HepG2 (cell line): Measurements from ENCODE around the gene RUVBL1. TPM values are rescaled to one million over a fixed set of nuclear protein-coding genes. Genes with fewer than 3 reads are reported as not detected.
A peak's percentile ranks its signal among the peaks of the same experiment; 100 is the strongest.

ENCODE experiments used
- AGO1 ChIP-seq: fragments of 200-400 bp; formaldehyde crosslinking; IDR thresholded peaks from 2 replicates; pipeline ENCODE4 v1.6.1; 2017; ENCODE audit warnings: mild to moderate bottlenecking, low read depth, low read length, moderate library complexity; ENCODE audit not compliant: poor library complexity, severe bottlenecking
- FOXA1 ChIP-seq, 2 experiments: fragments of 450-650 bp in 1 of 2; sonication (generic) in 1 of 2; formaldehyde crosslinking in 1 of 2; IDR thresholded peaks; 2 replicates each; pipeline versions ENCODE4 v1.4.0 to v1.6.1; 2016 to 2020; ENCODE audit warnings: missing genetic modification reagents in 1 of 2
- FOXK2 ChIP-seq: fragments of 450-650 bp; IDR thresholded peaks from 2 replicates; pipeline ENCODE4 v1.6.1; 2016
- HNRNPL ChIP-seq: fragments of 200-400 bp; formaldehyde crosslinking; IDR thresholded peaks from 2 replicates; pipeline ENCODE4 v1.6.1; 2017; ENCODE audit warnings: mild to moderate bottlenecking, low read depth, low read length
- IRF9 ChIP-seq: sonication (generic); formaldehyde crosslinking; IDR thresholded peaks from 2 replicates; pipeline ENCODE4 v1.8.0; 2022; ENCODE audit warnings: missing genetic modification reagents, mild to moderate bottlenecking, borderline replicate concordance
- MYNN ChIP-seq: sonication (generic); formaldehyde crosslinking; IDR thresholded peaks from 2 replicates; pipeline ENCODE4 v1.4.0; 2020; ENCODE audit warnings: mild to moderate bottlenecking, low read depth, missing genetic modification reagents
- NAIF1 ChIP-seq: sonication (generic); formaldehyde crosslinking; IDR thresholded peaks from 2 replicates; pipeline ENCODE4 v1.5.0; 2020; ENCODE audit warnings: mild to moderate bottlenecking, missing genetic modification reagents, borderline replicate concordance
- NFE2L1 ChIP-seq: sonication (generic); formaldehyde crosslinking; IDR thresholded peaks from 2 replicates; pipeline ENCODE4 v1.4.0; 2020; ENCODE audit warnings: missing genetic modification reagents, mild to moderate bottlenecking, borderline replicate concordance
- NFIC ChIP-seq: IDR thresholded peaks from 2 replicates; pipeline ENCODE4 v1.6.1; 2012; ENCODE audit warnings: mild to moderate bottlenecking, low read length, inconsistent platforms
- NFRKB ChIP-seq: fragments of 450-650 bp; IDR thresholded peaks from 2 replicates; pipeline ENCODE4 v1.6.1; 2017
- PHB2 ChIP-seq: fragments of 450-650 bp; IDR thresholded peaks from 2 replicates; pipeline ENCODE4 v1.6.1; 2018; ENCODE audit not compliant: partially characterized antibody
- SOX13 ChIP-seq, 3 experiments: fragments of 450-650 bp in 1 of 3; sonication (generic) in 1 of 3; formaldehyde crosslinking in 1 of 3; IDR thresholded peaks in 2 of 3; conservative IDR thresholded peaks in 1 of 3; 2 replicates each; pipeline versions ENCODE4 v1.5.0 to v1.6.1; 2016 to 2020; ENCODE audit warnings: antibody characterized with exemption in 1 of 3, mild to moderate bottlenecking in 1 of 3, missing compliant biosample characterization in 1 of 3, missing genetic modification reagents in 1 of 3, moderate library complexity in 1 of 3
- TBX3 ChIP-seq: fragments of 450-650 bp; IDR thresholded peaks from 2 replicates; pipeline ENCODE4 v1.6.1; 2017; ENCODE audit warnings: antibody characterized with exemption, mild to moderate bottlenecking, inconsistent platforms, borderline replicate concordance
- ZBTB20 ChIP-seq: sonication (generic); formaldehyde crosslinking; IDR thresholded peaks from 2 replicates; pipeline ENCODE4 v1.8.1; 2023; ENCODE audit warnings: missing genetic modification reagents, low read depth, mild to moderate bottlenecking, borderline replicate concordance
- ZMAT3 ChIP-seq: sonication (generic); formaldehyde crosslinking; conservative IDR thresholded peaks from 2 replicates; pipeline ENCODE4 v1.7.0; 2021; ENCODE audit warnings: missing genetic modification reagents
- ZNF335 ChIP-seq: sonication (generic); formaldehyde crosslinking; IDR thresholded peaks from 2 replicates; pipeline ENCODE4 v1.4.0; 2020; ENCODE audit warnings: missing genetic modification reagents
- ZNF44 ChIP-seq: sonication (generic); formaldehyde crosslinking; IDR thresholded peaks from 2 replicates; pipeline ENCODE4 v1.5.1; 2020; ENCODE audit warnings: mild to moderate bottlenecking, missing genetic modification reagents
- ZNF549 ChIP-seq: sonication (generic); formaldehyde crosslinking; IDR thresholded peaks from 2 replicates; pipeline ENCODE4 v1.5.0; 2020; ENCODE audit warnings: missing genetic modification reagents
- ZNF644 ChIP-seq: IDR thresholded peaks from 2 replicates; pipeline ENCODE4 v1.6.1; 2016; ENCODE audit warnings: low read depth
- ZNF775 ChIP-seq: sonication (generic); formaldehyde crosslinking; IDR thresholded peaks from 2 replicates; pipeline ENCODE4 v1.4.0; 2020; ENCODE audit warnings: missing genetic modification reagents, mild to moderate bottlenecking, moderate library complexity, borderline replicate concordance
- polyA plus RNA-seq, 8 experiments: library from polyadenylated mRNA; depleted of rRNA in 3 of 8; stranded (reverse) in 7 of 8; unstranded in 1 of 8; fragments of >200 nt; fragmentation: Illumina TruSeq in 4 of 8; extraction: Trizol in 4 of 8; gene quantifications; 2 replicates each; pipeline versions ENCODE4 v1.2.1 to v1.2.3, GENCODE V29; 2011 to 2016; ENCODE audit warnings: low read depth in 4 of 8, missing spikeins in 1 of 8, mixed read lengths in 1 of 8; ENCODE audit not compliant: insufficient read depth in 1 of 8
- total RNA-seq, 5 experiments: library from RNA; depleted of rRNA; stranded (reverse); fragments of >200 nt; fragmentation: Illumina TruSeq; extraction: Trizol; gene quantifications; 2 replicates each; pipeline ENCODE4 v1.2.3, GENCODE V29; 2016; ENCODE audit warnings: low read depth in 1 of 5
- TF ChIP-seq, protein P1 (sequence below), 2 experiments: fragments of 450-650 bp in 1 of 2; sonication (generic) in 1 of 2; formaldehyde crosslinking; IDR thresholded peaks; 2 replicates each; pipeline versions ENCODE4 v1.5.0 to v1.8.0; 2020 to 2022; ENCODE audit warnings: mild to moderate bottlenecking in 1 of 2, missing genetic modification reagents in 1 of 2
- TF ChIP-seq, protein P2 (sequence below): sonication (generic); formaldehyde crosslinking; IDR thresholded peaks from 2 replicates; pipeline ENCODE4 v1.4.0; 2020; ENCODE audit warnings: mild to moderate bottlenecking, missing genetic modification reagents
- TF ChIP-seq, protein P3 (sequence below): IDR thresholded peaks from 2 replicates; pipeline ENCODE4 v1.6.1; 2016; ENCODE audit warnings: missing genetic modification reagents, missing compliant biosample characterization

Gene RUVBL1
- total and polyA plus RNA-seq, 2 of the 13 experiments (the other 11 are each of a cell fraction or from before 2014, with no cell fraction given), result 32.7 to 86.3 TPM

DNA sequence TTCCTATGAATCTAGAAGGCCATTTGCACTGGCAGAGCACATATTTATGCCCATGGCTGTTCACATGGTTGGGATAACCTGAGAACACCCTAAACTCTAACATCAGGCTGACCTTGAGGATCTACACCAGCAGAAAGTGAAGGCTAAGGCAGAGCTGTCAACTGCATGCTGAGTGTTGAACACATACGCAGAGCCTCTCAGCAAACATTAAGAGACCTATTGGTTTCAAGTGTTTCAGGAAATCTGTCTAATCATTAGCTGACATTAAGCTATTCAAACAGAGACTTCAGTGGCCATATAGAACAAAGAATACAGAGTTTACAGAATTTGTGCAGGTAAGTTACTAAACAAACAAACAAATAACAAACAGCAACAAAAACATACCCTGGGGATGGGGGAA, 87.5 kb downstream of the RUVBL1 start (continued):
- TF ChIP-seq ZNF775 (no peak), AGO1 (no peak), ZBTB20 (CRISPR knock-in tag) (0 out of 2 replicates have a peak, but pooled peaks have one; percentile 30), NFRKB (no peak), ZNF644 (CRISPR knock-in tag) (no peak), NAIF1 (CRISPR knock-in tag) (no peak), IRF9 (CRISPR knock-in tag) (no peak), TBX3 (peak; percentile 50; the same call in 1 of the 2 replicates), HNRNPL (no peak), ZNF44 (CRISPR knock-in tag) (no peak), FOXA1 (IDR thresholded peaks at IDR 0.05) (no peak), FOXA1 (CRISPR knock-in tag; IDR thresholded peaks at IDR 0.05) (peak; percentile 26; the same call in 1 of the 2 replicates), NFE2L1 (CRISPR knock-in tag) (no peak), ZMAT3 (CRISPR knock-in tag) (no peak), ZNF549 (no peak), MYNN (CRISPR knock-in tag) (no peak), NFIC (0 out of 2 replicates have a peak, but pooled peaks have one; percentile 39), ZNF335 (CRISPR knock-in tag) (no peak), FOXK2 (no peak), SOX13 (IDR thresholded peaks at IDR 0.05) (no peak), SOX13 (CRISPR knock-in tag; conservative IDR thresholded peaks at IDR 0.05 in 1 of 2, IDR thresholded peaks at IDR 0.05 in 1 of 2) (peak in 1 of 2 experiments; percentile 80; a peak in 2 of 4 replicates), PHB2 (no peak)
- TF ChIP-seq, protein P1, sequence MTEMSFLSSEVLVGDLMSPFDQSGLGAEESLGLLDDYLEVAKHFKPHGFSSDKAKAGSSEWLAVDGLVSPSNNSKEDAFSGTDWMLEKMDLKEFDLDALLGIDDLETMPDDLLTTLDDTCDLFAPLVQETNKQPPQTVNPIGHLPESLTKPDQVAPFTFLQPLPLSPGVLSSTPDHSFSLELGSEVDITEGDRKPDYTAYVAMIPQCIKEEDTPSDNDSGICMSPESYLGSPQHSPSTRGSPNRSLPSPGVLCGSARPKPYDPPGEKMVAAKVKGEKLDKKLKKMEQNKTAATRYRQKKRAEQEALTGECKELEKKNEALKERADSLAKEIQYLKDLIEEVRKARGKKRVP (CRISPR knock-in tag; IDR thresholded peaks at IDR 0.05), result peak in 1 of 2 experiments; percentile 31; a peak in 1 of 4 replicates
- TF ChIP-seq, protein P2, sequence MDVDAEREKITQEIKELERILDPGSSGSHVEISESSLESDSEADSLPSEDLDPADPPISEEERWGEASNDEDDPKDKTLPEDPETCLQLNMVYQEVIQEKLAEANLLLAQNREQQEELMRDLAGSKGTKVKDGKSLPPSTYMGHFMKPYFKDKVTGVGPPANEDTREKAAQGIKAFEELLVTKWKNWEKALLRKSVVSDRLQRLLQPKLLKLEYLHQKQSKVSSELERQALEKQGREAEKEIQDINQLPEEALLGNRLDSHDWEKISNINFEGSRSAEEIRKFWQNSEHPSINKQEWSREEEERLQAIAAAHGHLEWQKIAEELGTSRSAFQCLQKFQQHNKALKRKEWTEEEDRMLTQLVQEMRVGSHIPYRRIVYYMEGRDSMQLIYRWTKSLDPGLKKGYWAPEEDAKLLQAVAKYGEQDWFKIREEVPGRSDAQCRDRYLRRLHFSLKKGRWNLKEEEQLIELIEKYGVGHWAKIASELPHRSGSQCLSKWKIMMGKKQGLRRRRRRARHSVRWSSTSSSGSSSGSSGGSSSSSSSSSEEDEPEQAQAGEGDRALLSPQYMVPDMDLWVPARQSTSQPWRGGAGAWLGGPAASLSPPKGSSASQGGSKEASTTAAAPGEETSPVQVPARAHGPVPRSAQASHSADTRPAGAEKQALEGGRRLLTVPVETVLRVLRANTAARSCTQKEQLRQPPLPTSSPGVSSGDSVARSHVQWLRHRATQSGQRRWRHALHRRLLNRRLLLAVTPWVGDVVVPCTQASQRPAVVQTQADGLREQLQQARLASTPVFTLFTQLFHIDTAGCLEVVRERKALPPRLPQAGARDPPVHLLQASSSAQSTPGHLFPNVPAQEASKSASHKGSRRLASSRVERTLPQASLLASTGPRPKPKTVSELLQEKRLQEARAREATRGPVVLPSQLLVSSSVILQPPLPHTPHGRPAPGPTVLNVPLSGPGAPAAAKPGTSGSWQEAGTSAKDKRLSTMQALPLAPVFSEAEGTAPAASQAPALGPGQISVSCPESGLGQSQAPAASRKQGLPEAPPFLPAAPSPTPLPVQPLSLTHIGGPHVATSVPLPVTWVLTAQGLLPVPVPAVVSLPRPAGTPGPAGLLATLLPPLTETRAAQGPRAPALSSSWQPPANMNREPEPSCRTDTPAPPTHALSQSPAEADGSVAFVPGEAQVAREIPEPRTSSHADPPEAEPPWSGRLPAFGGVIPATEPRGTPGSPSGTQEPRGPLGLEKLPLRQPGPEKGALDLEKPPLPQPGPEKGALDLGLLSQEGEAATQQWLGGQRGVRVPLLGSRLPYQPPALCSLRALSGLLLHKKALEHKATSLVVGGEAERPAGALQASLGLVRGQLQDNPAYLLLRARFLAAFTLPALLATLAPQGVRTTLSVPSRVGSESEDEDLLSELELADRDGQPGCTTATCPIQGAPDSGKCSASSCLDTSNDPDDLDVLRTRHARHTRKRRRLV (CRISPR knock-in tag), result no peak
- TF ChIP-seq, protein P3, sequence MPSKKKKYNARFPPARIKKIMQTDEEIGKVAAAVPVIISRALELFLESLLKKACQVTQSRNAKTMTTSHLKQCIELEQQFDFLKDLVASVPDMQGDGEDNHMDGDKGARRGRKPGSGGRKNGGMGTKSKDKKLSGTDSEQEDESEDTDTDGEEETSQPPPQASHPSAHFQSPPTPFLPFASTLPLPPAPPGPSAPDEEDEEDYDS (CRISPR knock-in tag), result 0 out of 2 replicates have a peak, but pooled peaks have one; percentile 22
